CD1c-positive myeloid dendritic cell (primary cell): ENCODE results near the gene PUSL1.

Source experiments
- DNase-seq: peaks from one replicate; pipeline ENCODE4 v3.0.0-alpha.2; 2016; ENCODE audit errors: extremely low spot score

PUSL1 gene

GRCh38 chr1:1295154-1295923 is 13.1 kb upstream of the PUSL1 start:
- no peak for DNase-seq

GRCh38 chr1:1296070-1297061 is 12.0 kb upstream of the PUSL1 start:
- DNase-seq = no peak

GRCh38 chr1:1297802-1298424 is 10.5 kb upstream of the PUSL1 start:
- DNase-seq = no peak

- no peak for DNase-seq
Observed at GRCh38 chr1:1298861-1299685, 9.3 kb upstream of the PUSL1 start.

- DNase-seq = no peak
Observed at GRCh38 chr1:1299686-1300351, 8.6 kb upstream of the PUSL1 start.

- no peak for DNase-seq
Observed at GRCh38 chr1:1300352-1300739, 8.1 kb upstream of the PUSL1 start.

- no peak for DNase-seq
Observed at GRCh38 chr1:1302006-1302430, 6.4 kb upstream of the PUSL1 start.

GRCh38 chr1:1302951-1303509 is 5.4 kb upstream of the PUSL1 start:
- no peak for DNase-seq

- DNase-seq = no peak
Observed at GRCh38 chr1:1303736-1304135, 4.7 kb upstream of the PUSL1 start.

GRCh38 chr1:1304331-1305299 is 3.8 kb upstream of the PUSL1 start:
- DNase-seq = no peak

- peak; percentile 56 for DNase-seq
Observed at GRCh38 chr1:1305300-1306069, 2.9 kb upstream of the PUSL1 start.

- no peak for DNase-seq
Observed at GRCh38 chr1:1306070-1306660, 2.2 kb upstream of the PUSL1 start.

- no peak for DNase-seq
Observed at GRCh38 chr1:1306661-1307260, 1.6 kb upstream of the PUSL1 start.

- peak; percentile 20 for DNase-seq
Observed at GRCh38 chr1:1307261-1307922, 1.0 kb upstream of the PUSL1 start.

GRCh38 chr1:1308756-1309250 is 406 bp downstream of the PUSL1 start:
- no peak for DNase-seq

- peak; percentile 20 for DNase-seq
Observed at GRCh38 chr1:1309251-1310108, 1.1 kb downstream of the PUSL1 start.
